Caki2 (cell line): ENCODE results near the gene SEC61G. TPM values are rescaled to one million over a fixed set of nuclear protein-coding genes. Genes with fewer than 3 reads are reported as not detected.

ENCODE experiments used
- DNase-seq: peaks from one replicate; pipeline ENCODE4 v3.0.0-alpha.2; 2015; ENCODE audit warnings: low read depth
- in situ Hi-C: cut with HindIII; loops from 2 replicates; pipeline ENCODE4 v1.10.0; 2016; ENCODE audit warnings: low sequenced_read_pairs, low pct_unique_long_range_greater_than_20kb, mixed read lengths
- total RNA-seq: library from RNA; depleted of rRNA; stranded (reverse); fragments of >200 nt; shearing (Covaris generic); gene quantifications from 2 replicates; pipeline ENCODE4 v1.2.3, GENCODE V29; 2014; ENCODE audit warnings: low replicate concordance; rRNA removed

SEC61G gene
- 719 and 728 TPM in 2 replicates for total RNA-seq

DNA sequence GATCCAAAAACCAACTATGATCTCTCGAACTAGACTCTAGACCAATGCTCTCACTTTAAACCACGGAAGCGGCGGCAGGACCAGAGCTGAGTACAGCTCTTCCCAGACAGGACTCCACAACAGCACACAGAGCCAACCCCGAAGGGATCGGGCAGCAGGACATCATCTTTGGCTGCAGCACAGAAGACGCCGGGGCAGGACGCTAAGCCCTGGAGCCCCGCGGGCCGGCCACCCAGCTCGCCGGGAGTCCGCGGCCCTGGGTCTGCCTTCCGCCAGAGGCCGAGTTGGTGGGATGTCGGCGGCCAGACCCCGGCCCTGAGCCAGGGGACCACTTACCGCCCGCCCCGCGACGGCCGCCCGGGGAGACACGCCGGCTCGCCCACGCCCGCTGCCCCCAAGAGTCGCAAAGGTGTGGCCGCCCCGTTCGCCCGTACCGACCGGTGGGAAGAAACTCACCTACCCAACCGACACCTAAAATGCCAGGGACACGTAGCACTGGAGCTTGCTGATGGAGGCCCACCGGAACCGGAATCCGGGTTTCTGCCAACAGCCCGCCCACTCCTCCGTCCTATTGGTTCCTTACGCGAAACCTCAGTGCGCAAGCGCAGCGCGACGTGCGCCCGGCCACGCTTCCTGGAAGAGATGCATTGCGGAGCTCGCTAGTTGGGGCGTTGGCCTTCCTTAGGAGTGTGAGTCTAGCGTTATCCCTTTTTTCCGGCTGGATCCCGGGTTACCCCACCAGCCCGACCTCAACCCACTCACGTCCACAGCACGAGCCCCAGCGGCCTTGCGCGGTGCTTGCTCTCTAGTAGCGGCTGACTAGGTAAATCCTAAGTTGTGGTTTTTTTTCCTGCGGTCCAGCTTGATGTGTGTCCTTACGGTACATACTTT, at the start of gene SEC61G:
Gene SEC61G (minus strand): TSS at position 510 of the 891 bp plus-strand sequence. CDS start 1,623 bp downstream, outside the sequence.
- in situ Hi-C loops = no loop called here
- peak; percentile 95 for DNase-seq

DNA sequence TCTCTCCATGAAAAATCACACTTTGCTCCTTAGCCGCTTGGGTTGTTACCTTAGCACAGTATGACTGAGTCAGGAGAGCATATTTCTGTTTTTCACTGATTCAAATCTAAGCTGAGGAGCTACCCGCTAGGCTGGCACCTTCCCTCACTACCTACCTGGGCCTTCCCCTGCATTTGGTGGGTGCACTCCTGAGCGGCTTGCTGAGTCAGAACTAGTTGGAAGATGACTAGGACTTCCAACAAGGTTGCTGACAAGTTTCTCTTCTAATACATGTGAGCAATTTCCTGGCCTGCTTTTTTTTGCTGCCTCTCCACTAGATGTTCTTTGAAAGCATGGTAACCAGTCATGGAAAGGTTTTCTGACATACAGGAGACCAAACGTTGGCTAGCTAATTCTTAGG, 43.8 kb upstream of the SEC61G start:
- no peak for DNase-seq
- in situ Hi-C loops = no loop called here

GRCh38 chr7:54802114-54802513, 43.1 kb upstream of the SEC61G start:
- in situ Hi-C loops = no loop called here
- no peak for DNase-seq

GRCh38 chr7:54799792-54800191, 40.8 kb upstream of the SEC61G start:
- in situ Hi-C loops = no loop called here
- no peak for DNase-seq

DNA sequence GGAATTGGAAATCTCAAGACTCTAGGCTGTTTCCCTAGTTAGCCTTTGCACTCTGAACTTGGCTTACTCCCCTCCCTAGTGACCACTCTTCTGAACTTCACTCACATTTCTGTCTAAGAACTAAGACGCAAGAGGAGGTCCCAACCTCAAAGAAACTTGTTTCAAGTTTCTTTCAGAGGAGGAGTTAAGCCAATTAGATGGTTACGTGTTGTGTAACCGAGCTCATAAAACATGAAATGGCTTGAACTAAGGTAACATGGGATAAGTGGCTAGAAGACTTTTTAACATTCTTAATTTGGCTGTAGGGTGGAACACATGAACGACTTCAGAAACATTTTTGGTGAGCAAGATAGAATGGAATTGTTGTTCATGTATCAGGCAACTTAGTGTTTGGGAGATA, 39.5 kb upstream of the SEC61G start:
- DNase-seq = no peak
- in situ Hi-C loops = no loop called here

DNA sequence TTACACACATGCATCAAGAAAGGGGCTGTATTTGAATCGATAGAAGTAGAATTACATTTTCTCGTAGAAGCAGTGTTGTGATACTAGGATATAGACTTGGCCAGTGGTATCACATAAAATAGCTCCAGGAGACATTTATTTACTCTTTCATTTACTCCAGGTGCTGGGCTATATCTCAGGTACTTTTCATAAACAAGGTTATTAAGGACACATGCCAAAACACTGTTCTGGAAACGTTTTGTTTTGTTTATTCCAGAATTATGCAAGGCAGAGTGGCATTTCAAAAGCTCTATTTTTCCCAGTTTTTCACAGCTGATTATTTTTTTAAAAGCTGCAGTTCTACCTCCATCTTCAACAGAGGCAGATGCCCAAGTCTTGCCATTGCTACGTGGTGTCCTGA, 37.8 kb upstream of the SEC61G start:
- in situ Hi-C loops = no loop called here
- no peak for DNase-seq

GRCh38 chr7:54796150-54796549, 37.1 kb upstream of the SEC61G start:
- in situ Hi-C loops = no loop called here
- no peak for DNase-seq

- in situ Hi-C loops = no loop called here
- DNase-seq = no peak
Observed at GRCh38 chr7:54792383-54792782, 33.4 kb upstream of the SEC61G start.

DNA sequence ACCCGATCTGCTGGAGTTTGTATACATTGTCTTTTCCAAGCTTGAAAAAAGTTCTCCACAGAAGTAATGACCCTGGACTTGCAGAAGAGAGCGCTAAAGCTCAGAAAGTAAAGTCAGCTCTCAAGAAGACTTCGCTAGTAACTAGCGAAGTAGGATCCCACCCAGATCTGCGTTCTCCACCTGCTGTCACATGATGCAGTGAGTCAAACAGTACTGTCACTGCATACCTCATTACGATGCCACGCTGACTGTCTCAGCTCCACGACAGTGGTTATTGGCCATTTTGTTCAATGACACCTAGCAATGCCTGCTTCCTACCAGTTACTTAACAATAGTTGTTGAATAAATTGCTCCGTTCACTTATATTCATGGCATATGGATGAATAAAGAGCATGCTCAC, 29.7 kb upstream of the SEC61G start:
- DNase-seq = peak; percentile 86
- in situ Hi-C loops = no loop called here

GRCh38 chr7:54785261-54785660, 26.2 kb upstream of the SEC61G start:
- in situ Hi-C loops = no loop called here
- DNase-seq = no peak

- no peak for DNase-seq
- in situ Hi-C loops = no loop called here
Observed at GRCh38 chr7:54783952-54784351, 24.9 kb upstream of the SEC61G start.

DNA sequence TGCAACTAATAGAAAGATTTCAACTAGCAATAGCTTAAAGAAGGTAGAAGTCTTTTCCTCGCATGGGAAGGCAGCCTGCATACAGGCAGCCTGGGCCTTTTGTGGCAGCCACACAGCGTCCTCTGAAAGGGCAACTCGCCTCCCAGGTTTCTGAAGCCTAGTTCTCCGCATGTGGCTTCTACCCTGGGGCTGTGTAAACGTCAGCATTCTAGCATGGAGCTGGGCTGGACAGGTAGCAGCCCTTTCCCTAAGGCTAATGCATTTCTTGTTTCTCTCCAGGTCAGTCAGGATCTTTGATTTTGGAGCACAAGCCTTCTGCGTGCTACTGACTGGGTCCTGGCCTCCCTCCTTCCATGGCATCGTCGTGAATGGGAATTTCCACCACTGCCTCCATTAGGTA, 23.8 kb upstream of the SEC61G start:
- DNase-seq = no peak
- in situ Hi-C loops = no loop called here

DNA sequence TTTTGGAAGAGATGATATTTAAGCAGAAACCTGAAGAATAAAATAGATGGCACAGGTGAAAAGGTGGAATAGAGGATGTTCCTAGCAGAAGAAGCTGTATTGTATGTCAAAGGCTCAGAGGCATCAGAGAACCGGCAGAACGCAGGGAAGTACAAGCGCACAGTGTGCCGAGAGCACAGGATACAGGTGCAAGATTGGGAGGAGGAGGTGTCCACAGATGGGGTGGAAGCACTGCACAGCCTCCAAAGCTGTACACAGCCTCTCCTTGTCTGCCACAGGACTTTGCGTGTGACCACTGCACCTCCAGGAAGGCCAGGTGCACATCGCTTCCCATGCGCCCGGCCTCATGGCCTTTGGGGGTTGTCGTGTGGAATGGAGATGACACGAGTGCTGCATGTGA, 23.3 kb upstream of the SEC61G start:
- in situ Hi-C loops = no loop called here
- no peak for DNase-seq

DNA sequence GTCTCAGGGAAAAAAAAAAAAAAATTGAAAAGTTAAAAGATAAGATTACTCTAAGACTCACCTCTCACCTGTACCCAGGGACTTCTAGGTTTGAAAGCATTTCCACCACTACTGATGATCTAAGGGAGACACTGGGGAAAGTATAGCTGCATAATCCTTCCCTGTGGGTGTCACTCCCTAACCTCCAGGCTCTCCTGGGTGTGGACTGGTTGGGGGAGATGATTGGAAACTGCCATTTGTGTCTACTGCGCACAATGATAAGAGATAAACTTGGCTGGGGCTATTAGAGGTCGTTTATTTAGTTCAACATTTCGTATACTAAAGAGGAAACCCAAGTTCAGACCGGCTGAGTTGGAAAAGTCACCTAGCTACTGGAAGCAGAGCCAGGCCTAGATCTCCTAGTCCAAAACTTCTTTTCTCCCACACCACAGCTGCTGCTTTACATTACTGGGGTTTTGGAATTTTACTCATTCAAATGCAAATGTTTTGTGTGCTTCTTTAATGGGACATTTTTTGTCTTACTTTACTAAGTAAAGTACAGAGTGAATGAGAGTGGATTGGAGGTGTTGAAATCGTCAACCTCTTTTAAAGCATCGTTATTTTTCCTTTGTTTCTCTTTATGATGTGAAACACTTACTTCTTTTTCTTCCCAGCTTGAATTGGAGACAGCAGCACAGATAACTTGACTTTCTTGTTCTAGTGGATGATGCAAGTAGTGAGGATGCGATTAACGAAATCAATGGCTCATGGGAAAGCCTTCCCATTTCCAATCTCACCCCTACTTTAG, 22.3 kb upstream of the SEC61G start:
- no peak for DNase-seq
- in situ Hi-C loops = no loop called here

DNA sequence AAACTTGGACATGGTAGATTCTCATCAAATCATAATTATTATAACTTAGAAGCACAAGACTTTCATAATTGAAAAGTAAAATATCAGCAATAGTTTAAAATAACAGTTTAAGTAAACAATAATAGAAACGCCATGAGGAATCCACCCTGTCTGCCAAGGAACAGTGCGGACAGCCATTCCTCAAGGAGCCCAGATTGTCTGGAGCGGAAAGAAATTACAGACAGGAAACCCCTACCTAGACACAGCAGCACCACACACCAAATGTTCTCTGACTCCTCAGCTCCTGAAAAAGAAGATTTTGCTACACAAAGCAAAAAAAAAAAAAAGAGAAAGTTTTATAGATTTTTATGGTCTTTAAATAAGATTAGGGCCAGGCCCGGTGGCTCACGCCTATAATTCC, 21.5 kb upstream of the SEC61G start:
- DNase-seq = no peak
- in situ Hi-C loops = no loop called here

DNA sequence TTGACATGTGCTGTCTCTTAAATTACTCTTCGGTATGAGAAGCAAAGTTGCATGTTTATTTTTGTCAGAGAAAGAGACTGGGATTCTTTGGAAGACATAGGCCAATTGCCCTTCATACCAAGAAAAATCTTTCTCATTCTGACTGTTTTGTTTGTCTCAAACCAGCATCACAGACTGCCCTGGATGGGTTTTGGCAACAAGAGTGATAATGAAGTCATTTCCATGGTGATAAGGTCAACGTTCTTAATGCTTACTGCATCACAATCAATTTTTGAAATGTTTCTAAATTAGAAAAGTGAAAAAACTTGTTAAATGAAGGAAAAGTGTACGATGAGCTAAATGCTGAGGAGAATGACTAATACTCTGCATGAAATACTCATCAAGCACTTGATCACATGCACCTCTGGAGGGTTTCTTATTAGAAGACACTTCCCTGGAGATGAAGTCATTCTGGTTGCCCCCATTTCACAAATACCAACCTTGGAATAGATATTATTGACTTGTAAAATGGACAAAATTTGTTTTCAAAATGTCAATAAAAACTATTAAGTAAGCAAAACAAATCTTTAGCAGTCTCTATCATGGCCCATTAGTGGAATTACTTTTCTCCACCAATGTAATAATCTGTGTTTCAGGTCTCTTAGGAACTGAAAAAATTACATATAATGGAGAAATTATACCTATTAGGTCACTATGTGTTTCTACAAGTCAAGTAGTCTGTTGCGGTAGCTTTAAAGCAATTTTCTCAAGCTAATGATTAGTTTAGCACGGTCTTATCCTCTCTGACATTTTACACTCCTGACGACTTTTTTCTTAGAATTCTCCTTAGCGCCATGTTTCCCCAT, 19.9 kb upstream of the SEC61G start:
- in situ Hi-C loops = no loop called here
- DNase-seq = no peak

- no peak for DNase-seq
- in situ Hi-C loops = no loop called here
Observed at GRCh38 chr7:54778166-54778565, 19.2 kb upstream of the SEC61G start.
